GM18951 (cell line): ENCODE results near the gene CNTNAP2.

Experiments used
- POLR2A ChIP-seq: IDR thresholded peaks from 4 replicates; pipeline ENCODE4 v1.6.1; 2011; ENCODE audit warnings: mild to moderate bottlenecking; ENCODE audit not compliant: insufficient read length, insufficient read depth; ENCODE audit errors: extremely low read depth
- in situ Hi-C: fragments of 300-500 bp; cut with MboI; formaldehyde crosslinking; loops from one replicate; pipeline ENCODE4 v1.12.0; 2022; ENCODE audit warnings: low sequenced_read_pairs, mixed read lengths, inconsistent platforms; ENCODE audit not compliant: unreplicated experiment

CNTNAP2 gene

GRCh38 chr7:146443102-146443501 lies 326.5 kb downstream of the CNTNAP2 start:
- TF ChIP-seq POLR2A: no peak
- in situ Hi-C loops: no loop called here

- in situ Hi-C loops: no loop called here
- TF ChIP-seq POLR2A: no peak
These were observed 333.0 kb downstream of the CNTNAP2 start for GRCh38 chr7:146449625-146450024.

GRCh38 chr7:146455091-146455655 lies 338.6 kb downstream of the CNTNAP2 start:
- in situ Hi-C loops: no loop called here
- TF ChIP-seq POLR2A: no peak

GRCh38 chr7:146479040-146479439 lies 362.4 kb downstream of the CNTNAP2 start:
- in situ Hi-C loops: no loop called here
- TF ChIP-seq POLR2A: no peak

- TF ChIP-seq POLR2A: no peak
- in situ Hi-C loops: no loop called here
These were observed 369.9 kb downstream of the CNTNAP2 start for GRCh38 chr7:146486519-146486918.

GRCh38 chr7:146492017-146492416 lies 375.4 kb downstream of the CNTNAP2 start:
- in situ Hi-C loops: no loop called here
- no peak for TF ChIP-seq POLR2A

- TF ChIP-seq POLR2A: no peak
- in situ Hi-C loops: no loop called here
These were observed 378.5 kb downstream of the CNTNAP2 start for GRCh38 chr7:146494952-146495596.

GRCh38 chr7:146496657-146497056 lies 380.1 kb downstream of the CNTNAP2 start:
- in situ Hi-C loops: no loop called here
- no peak for TF ChIP-seq POLR2A

GRCh38 chr7:146499970-146500369 lies 383.4 kb downstream of the CNTNAP2 start:
- TF ChIP-seq POLR2A: no peak
- in situ Hi-C loops: no loop called here

GRCh38 chr7:146503844-146504243 lies 387.2 kb downstream of the CNTNAP2 start:
- TF ChIP-seq POLR2A: no peak
- in situ Hi-C loops: no loop called here

- in situ Hi-C loops: no loop called here
These were observed 393.6 kb downstream of the CNTNAP2 start for GRCh38 chr7:146510088-146510680.

GRCh38 chr7:146514304-146514703 lies 397.7 kb downstream of the CNTNAP2 start:
- TF ChIP-seq POLR2A: no peak
- in situ Hi-C loops: no loop called here

More at GRCh38 chr7:146510088-146510680, 393.6 kb downstream of the CNTNAP2 start:
- TF ChIP-seq POLR2A: no peak

GRCh38 chr7:146528581-146528980 lies 412.0 kb downstream of the CNTNAP2 start:
- in situ Hi-C loops: no loop called here
- TF ChIP-seq POLR2A: no peak

- in situ Hi-C loops: no loop called here
- TF ChIP-seq POLR2A: no peak
These were observed 423.2 kb downstream of the CNTNAP2 start for GRCh38 chr7:146539836-146540235.
